Prostate gland (tissue), 2 donors: ENCODE measurements around the gene CLEC4M.

Source experiments
- POLR2A ChIP-seq: fragments of 450-650 bp; IDR thresholded peaks from one replicate; pipeline ENCODE4 v1.6.1; 2016; ENCODE audit warnings: antibody characterized with exemption, mild to moderate bottlenecking
- POLR2AphosphoS5 ChIP-seq: sonication (generic); formaldehyde crosslinking; IDR thresholded peaks from one replicate; pipeline ENCODE4 v1.6.1; 2017; ENCODE audit warnings: antibody characterized with exemption
- TF ChIP-seq, protein P1 (sequence below), 4 experiments: fragments of 200-600 bp in 2 of 4; fragments of 450-650 bp in 2 of 4; sonication (generic) in 2 of 4; IDR thresholded peaks; 1 replicate in 3 of 4; 2 replicates in 1 of 4; pipeline ENCODE4 v1.5.1; 2016 to 2019; ENCODE audit warnings: antibody characterized with exemption in 4 of 4, mild to moderate bottlenecking in 2 of 4, moderate library complexity in 2 of 4

DNA sequence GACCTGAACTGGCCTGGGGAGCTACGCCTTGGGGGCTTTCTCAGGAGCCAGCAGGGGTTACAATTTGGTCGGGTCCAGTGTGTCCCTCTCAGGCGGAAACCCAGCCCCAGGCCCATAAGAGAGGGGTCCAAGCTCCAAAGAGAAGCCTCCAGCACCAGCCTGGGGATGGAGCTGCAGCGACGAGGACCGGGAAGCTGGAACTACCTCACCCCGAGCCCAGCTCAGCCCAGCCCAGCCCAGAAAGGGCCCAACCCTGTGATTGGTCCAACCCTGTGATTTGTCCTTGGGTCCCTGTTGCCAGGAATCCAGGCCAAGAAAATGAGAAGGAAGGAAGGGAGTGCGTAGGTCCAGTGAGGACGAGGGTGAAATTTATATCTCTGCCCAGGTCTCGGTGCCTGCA lies 24.1 kb downstream of the CLEC4M start:
- TF ChIP-seq, protein P1, sequence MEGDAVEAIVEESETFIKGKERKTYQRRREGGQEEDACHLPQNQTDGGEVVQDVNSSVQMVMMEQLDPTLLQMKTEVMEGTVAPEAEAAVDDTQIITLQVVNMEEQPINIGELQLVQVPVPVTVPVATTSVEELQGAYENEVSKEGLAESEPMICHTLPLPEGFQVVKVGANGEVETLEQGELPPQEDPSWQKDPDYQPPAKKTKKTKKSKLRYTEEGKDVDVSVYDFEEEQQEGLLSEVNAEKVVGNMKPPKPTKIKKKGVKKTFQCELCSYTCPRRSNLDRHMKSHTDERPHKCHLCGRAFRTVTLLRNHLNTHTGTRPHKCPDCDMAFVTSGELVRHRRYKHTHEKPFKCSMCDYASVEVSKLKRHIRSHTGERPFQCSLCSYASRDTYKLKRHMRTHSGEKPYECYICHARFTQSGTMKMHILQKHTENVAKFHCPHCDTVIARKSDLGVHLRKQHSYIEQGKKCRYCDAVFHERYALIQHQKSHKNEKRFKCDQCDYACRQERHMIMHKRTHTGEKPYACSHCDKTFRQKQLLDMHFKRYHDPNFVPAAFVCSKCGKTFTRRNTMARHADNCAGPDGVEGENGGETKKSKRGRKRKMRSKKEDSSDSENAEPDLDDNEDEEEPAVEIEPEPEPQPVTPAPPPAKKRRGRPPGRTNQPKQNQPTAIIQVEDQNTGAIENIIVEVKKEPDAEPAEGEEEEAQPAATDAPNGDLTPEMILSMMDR (IDR thresholded peaks at IDR 0.05), result no peak
- no peak for TF ChIP-seq POLR2AphosphoS5
- TF ChIP-seq POLR2A, result no peak
